CD4-positive, alpha-beta T cell (primary cell): ENCODE data around the gene SOHLH2. TPM values are rescaled to one million over a fixed set of nuclear protein-coding genes. Genes with fewer than 3 reads are reported as not detected.

Source experiments
- ATAC-seq: fragments of 200-7000 bp; cut with Tn5 transposase; one replicate; pipeline ENCODE4 v1.10.0; 2022; ENCODE audit warnings: mild to moderate bottlenecking; ENCODE audit not compliant: poor library complexity
- CTCF ChIA-PET: fragments of 350-600 bp; sonication (Branson Sonifier 250); formaldehyde crosslinking; loops from one replicate; lab custom pipeline; 2021; ENCODE audit warnings: antibody characterized with exemption, inconsistent platforms; lab: Charles Lee
- POLR2A ChIA-PET: fragments of 350-600 bp; sonication (Branson Sonifier 250); formaldehyde crosslinking; loops from one replicate; lab custom pipeline; 2021; ENCODE audit warnings: antibody characterized with exemption, inconsistent platforms; lab: Charles Lee
- DNase-seq, 14 experiments: peaks; one replicate each; pipeline ENCODE4 v3.0.0-alpha.2; 2013 to 2020; ENCODE audit warnings: mixed read lengths in 2 of 14
- H3K27ac ChIP-seq, 2 donors: one replicate each; pipeline versions ENCODE4 v1.5.1 to v1.7.0; 2013; ENCODE audit warnings: low read length in 2 of 2, low read depth in 1 of 2, mild to moderate bottlenecking in 1 of 2
- H3K27me3 ChIP-seq, 2 experiments: 1 replicate in 1 of 2; 2 replicates in 1 of 2; pipeline versions ENCODE4 v1.6.1 to v1.7.0; 2013; ENCODE audit warnings: low read length in 2 of 2, control low read depth in 1 of 2, mild to moderate bottlenecking in 1 of 2, moderate library complexity in 1 of 2; ENCODE audit not compliant: insufficient read depth in 2 of 2, control insufficient read depth in 1 of 2
- H3K36me3 ChIP-seq: one replicate; pipeline ENCODE4 v1.6.1; 2013; ENCODE audit warnings: low read length, control low read depth; ENCODE audit not compliant: insufficient read depth
- H3K4me1 ChIP-seq: one replicate; pipeline ENCODE4 v1.6.1; 2013; ENCODE audit warnings: low read length, control low read depth; ENCODE audit not compliant: insufficient read depth
- H3K4me3 ChIP-seq: one replicate; pipeline ENCODE4 v1.5.1; 2013; ENCODE audit warnings: mild to moderate bottlenecking, low read length, moderate library complexity
- H3K9me3 ChIP-seq, 2 experiments: 1 replicate in 1 of 2; 2 replicates in 1 of 2; pipeline versions ENCODE4 v1.6.1 to v1.7.0; 2013; ENCODE audit warnings: low read length in 2 of 2, mild to moderate bottlenecking in 2 of 2, control low read depth in 1 of 2, moderate library complexity in 1 of 2; ENCODE audit not compliant: control insufficient read depth in 1 of 2, insufficient read depth in 1 of 2
- H3K27ac Mint-ChIP-seq: one replicate; pipeline ENCODE4 v1.8.0; 2020; ENCODE audit warnings: mixed read lengths
- H3K27me3 Mint-ChIP-seq: one replicate; pipeline ENCODE4 v1.8.0; 2021; ENCODE audit warnings: mixed read lengths
- H3K36me3 Mint-ChIP-seq: one replicate; pipeline ENCODE4 v1.8.0; 2021; ENCODE audit warnings: low read depth, mixed read lengths
- H3K4me1 Mint-ChIP-seq: one replicate; pipeline ENCODE4 v1.8.0; 2021; ENCODE audit warnings: low read depth, mixed read lengths
- H3K4me3 Mint-ChIP-seq: one replicate; pipeline ENCODE4 v1.8.0; 2020; ENCODE audit warnings: mild to moderate bottlenecking, mixed read lengths
- H3K9me3 Mint-ChIP-seq: one replicate; pipeline ENCODE4 v1.8.0; 2020; ENCODE audit warnings: mixed read lengths
- intact Hi-C, 2 experiments: fragments of 100-400 bp; cut with DNase I in 1 of 2; cut with micrococcal nuclease in 1 of 2; formaldehyde crosslinking; loops; one replicate each; pipeline versions ENCODE4 v1.15.1 to v1.9.0; 2023 to 2025; cut with DNase I, micrococcal nuclease
- total RNA-seq, 174 experiments: library from RNA in 2 of 174; stranded (reverse) in 2 of 174; gene quantifications; one replicate each; pipeline ENCODE4 v1.2.3 and lab custom pipeline; 2021 to 2026
- TF ChIP-seq, protein P1 (sequence below): fragments of 200-600 bp; IDR thresholded peaks from one replicate; pipeline ENCODE4 v1.8.0; 2022; ENCODE audit warnings: antibody characterized with exemption, mild to moderate bottlenecking

Gene SOHLH2
- total RNA-seq, 2 experiments from 2014 or later, result not detected

DNA sequence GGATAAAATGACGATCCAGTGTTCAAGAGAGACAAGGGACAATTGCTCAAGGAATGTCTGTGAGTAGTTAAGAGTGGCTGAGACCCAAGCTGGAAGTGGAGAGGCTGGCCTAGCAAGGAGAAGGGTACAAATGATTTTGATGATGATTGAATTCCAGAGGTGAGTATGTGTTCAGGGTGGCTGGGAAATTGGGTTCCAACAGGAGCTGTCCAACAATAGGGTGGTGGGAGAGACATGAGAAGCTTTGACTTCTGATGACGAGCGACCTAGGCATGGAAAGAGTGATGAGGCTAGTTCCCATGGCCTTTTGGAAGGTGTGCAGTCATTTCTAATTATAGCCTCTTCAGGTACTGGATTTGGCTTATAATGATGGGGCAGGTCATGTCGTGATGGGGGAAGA lies 54.1 kb downstream of the SOHLH2 start:
- Histone ChIP-seq H3K27me3 (no peaks in the 10 kb centered on the region), H3K4me3 (no peak overlapping the region), H3K36me3 (no peaks in the 10 kb centered on the region), H3K4me1 (no peaks in the 10 kb centered on the region), H3K9me3 (no peaks in the 10 kb centered on the region), H3K27ac (no peak overlapping the region)
- Mint-ChIP-seq H3K27ac (no peak overlapping the region), H3K4me3 (no peak overlapping the region), H3K9me3 (no peaks in the 10 kb centered on the region), H3K4me1 (no peaks in the 10 kb centered on the region), H3K36me3 (no peaks in the 10 kb centered on the region), H3K27me3 (peaks cover 13% of the 10 kb centered on the region)
- TF ChIP-seq, protein P1, sequence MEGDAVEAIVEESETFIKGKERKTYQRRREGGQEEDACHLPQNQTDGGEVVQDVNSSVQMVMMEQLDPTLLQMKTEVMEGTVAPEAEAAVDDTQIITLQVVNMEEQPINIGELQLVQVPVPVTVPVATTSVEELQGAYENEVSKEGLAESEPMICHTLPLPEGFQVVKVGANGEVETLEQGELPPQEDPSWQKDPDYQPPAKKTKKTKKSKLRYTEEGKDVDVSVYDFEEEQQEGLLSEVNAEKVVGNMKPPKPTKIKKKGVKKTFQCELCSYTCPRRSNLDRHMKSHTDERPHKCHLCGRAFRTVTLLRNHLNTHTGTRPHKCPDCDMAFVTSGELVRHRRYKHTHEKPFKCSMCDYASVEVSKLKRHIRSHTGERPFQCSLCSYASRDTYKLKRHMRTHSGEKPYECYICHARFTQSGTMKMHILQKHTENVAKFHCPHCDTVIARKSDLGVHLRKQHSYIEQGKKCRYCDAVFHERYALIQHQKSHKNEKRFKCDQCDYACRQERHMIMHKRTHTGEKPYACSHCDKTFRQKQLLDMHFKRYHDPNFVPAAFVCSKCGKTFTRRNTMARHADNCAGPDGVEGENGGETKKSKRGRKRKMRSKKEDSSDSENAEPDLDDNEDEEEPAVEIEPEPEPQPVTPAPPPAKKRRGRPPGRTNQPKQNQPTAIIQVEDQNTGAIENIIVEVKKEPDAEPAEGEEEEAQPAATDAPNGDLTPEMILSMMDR, result no peak
- ChIA-PET CTCF (interaction anchor here (1.1 kb wide), 1 partner anchor 10 kb away, joined by 3 read pairs; no protein-coding TSS in a partner anchor), POLR2A (no interaction called here)
- intact Hi-C loops, result no loop called here
- ATAC-seq (no peak), DNase-seq (no peak)

DNA sequence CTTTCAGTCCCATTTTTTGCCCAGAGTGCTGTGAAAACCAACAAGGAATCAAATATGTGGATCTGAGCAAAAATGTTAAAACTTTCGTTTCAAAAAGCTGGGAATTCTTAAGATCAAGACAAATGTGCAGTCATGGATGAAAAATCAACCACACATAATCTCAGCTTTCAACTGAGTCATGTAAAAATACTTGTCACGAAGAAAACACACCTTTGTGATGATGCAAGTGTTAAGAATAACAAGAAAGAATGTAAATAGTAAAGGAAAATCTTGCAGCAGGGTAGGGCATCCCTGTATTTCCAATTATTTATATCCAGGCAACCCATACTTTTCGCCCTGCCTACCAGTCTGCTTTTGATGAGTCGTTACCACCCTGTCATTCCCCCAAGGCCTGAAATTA lies 55.7 kb downstream of the SOHLH2 start:
- ATAC-seq, result no peak
- TF ChIP-seq, protein P1, result no peak
- no peak for DNase-seq
- no peak overlapping the region for H3K4me3 Mint-ChIP-seq
- ChIA-PET CTCF (no interaction called here), POLR2A (no interaction called here)
- Histone ChIP-seq H3K4me3 (no peak overlapping the region), H3K4me1 (no peaks in the 10 kb centered on the region), H3K36me3 (no peaks in the 10 kb centered on the region), H3K27me3 (peaks cover 0 to 5% of the 10 kb centered on the region in 2 experiments), H3K9me3 (peaks cover 0 to 6% of the 10 kb centered on the region in 2 experiments), H3K27ac (no peak overlapping the region)
- H3K27me3 Mint-ChIP-seq, result peaks cover 19% of the 10 kb centered on the region
- H3K4me1 Mint-ChIP-seq, result no peaks in the 10 kb centered on the region
- H3K9me3 Mint-ChIP-seq, result no peaks in the 10 kb centered on the region
- H3K27ac Mint-ChIP-seq, result no peak overlapping the region
- intact Hi-C loops, result no loop called here
- H3K36me3 Mint-ChIP-seq, result no peaks in the 10 kb centered on the region

DNA sequence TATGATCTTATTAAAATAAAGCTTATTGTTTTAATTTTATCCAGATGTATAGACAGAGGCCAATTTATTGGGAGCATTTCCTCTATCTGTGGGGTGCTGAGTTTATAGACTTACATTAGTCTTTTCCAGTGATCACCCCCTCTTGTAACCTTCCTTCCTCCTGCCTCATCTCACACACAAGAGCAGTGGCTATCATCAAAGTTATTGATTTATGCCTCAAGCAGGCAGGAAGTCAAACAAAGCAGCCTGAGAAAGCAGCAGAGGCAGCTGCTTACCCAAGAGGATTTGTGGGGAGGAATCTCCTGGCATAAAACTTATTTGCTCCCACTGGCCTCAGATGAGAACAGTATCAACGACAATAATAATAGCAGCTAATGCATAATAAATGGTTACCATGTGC lies 56.9 kb downstream of the SOHLH2 start:
- H3K4me3 ChIP-seq, result no peak overlapping the region
- ChIA-PET CTCF (no interaction called here), POLR2A (interaction anchor here (0.6 kb wide), 1 partner anchor 1146 kb away, joined by 3 read pairs; no protein-coding TSS in a partner anchor)
- Mint-ChIP-seq H3K27me3 (peaks cover 23% of the 10 kb centered on the region), H3K9me3 (no peaks in the 10 kb centered on the region), H3K27ac (no peak overlapping the region), H3K36me3 (no peaks in the 10 kb centered on the region), H3K4me1 (no peaks in the 10 kb centered on the region), H3K4me3 (no peak overlapping the region)
- no peaks in the 10 kb centered on the region for H3K36me3 ChIP-seq
- DNase-seq (no peak), ATAC-seq (no peak)
- H3K27me3 ChIP-seq, result peaks cover 0 to 5% of the 10 kb centered on the region in 2 experiments
- intact Hi-C loops, result no loop called here
- H3K27ac ChIP-seq, result no peak overlapping the region
- TF ChIP-seq, protein P1, result no peak
- peaks cover 0 to 10% of the 10 kb centered on the region in 2 experiments for H3K9me3 ChIP-seq
- H3K4me1 ChIP-seq, result no peaks in the 10 kb centered on the region
